HepG2 (cell line): ENCODE measurements around the gene MRPL43. TPM values are rescaled to one million over a fixed set of nuclear protein-coding genes. Genes with fewer than 3 reads are reported as not detected.

ENCODE experiments used
- ARNT2 ChIP-seq: sonication (generic); formaldehyde crosslinking; IDR thresholded peaks from 2 replicates; pipeline ENCODE4 v1.8.0; 2022; ENCODE audit warnings: mild to moderate bottlenecking, low read depth, missing genetic modification reagents, moderate library complexity
- JUND ChIP-seq: sonication (generic); formaldehyde crosslinking; IDR thresholded peaks from 2 replicates; pipeline ENCODE4 v1.8.0; 2022; ENCODE audit warnings: mild to moderate bottlenecking, missing genetic modification reagents
- RARG ChIP-seq: sonication (generic); formaldehyde crosslinking; IDR thresholded peaks from 2 replicates; pipeline ENCODE4 v1.4.0; 2020; ENCODE audit warnings: low read depth, mild to moderate bottlenecking, missing genetic modification reagents
- RERE ChIP-seq: IDR thresholded peaks from 2 replicates; pipeline ENCODE4 v1.6.1; 2016; ENCODE audit warnings: low read depth, missing genetic modification reagents, missing compliant biosample characterization
- SMARCC2 ChIP-seq: fragments of 450-650 bp; IDR thresholded peaks from 2 replicates; pipeline ENCODE4 v1.6.1; 2017; ENCODE audit warnings: antibody characterized with exemption, mild to moderate bottlenecking
- ZNF484 ChIP-seq: sonication (generic); formaldehyde crosslinking; IDR thresholded peaks from 2 replicates; pipeline ENCODE4 v1.5.1; 2020; ENCODE audit warnings: mild to moderate bottlenecking, low read depth, missing genetic modification reagents, borderline replicate concordance
- ZNF564 ChIP-seq: sonication (generic); formaldehyde crosslinking; IDR thresholded peaks from 2 replicates; pipeline ENCODE4 v1.8.1; 2023; ENCODE audit warnings: mild to moderate bottlenecking, missing genetic modification reagents
- polyA plus RNA-seq, 8 experiments: library from polyadenylated mRNA; depleted of rRNA in 3 of 8; stranded (reverse) in 7 of 8; unstranded in 1 of 8; fragments of >200 nt; fragmentation: Illumina TruSeq in 4 of 8; extraction: Trizol in 4 of 8; gene quantifications; 2 replicates each; pipeline versions ENCODE4 v1.2.1 to v1.2.3, GENCODE V29; 2011 to 2016; ENCODE audit warnings: low read depth in 4 of 8, missing spikeins in 1 of 8, mixed read lengths in 1 of 8; ENCODE audit not compliant: insufficient read depth in 1 of 8
- total RNA-seq, 5 experiments: library from RNA; depleted of rRNA; stranded (reverse); fragments of >200 nt; fragmentation: Illumina TruSeq; extraction: Trizol; gene quantifications; 2 replicates each; pipeline ENCODE4 v1.2.3, GENCODE V29; 2016; ENCODE audit warnings: low read depth in 1 of 5
- TF ChIP-seq, protein P1 (sequence below): sonication (generic); formaldehyde crosslinking; IDR thresholded peaks from 2 replicates; pipeline ENCODE4 v1.4.0; 2020; ENCODE audit warnings: mild to moderate bottlenecking, missing genetic modification reagents
- TF ChIP-seq, protein P2 (sequence below): sonication (generic); formaldehyde crosslinking; IDR thresholded peaks from 2 replicates; pipeline ENCODE4 v1.8.1; 2023; ENCODE audit warnings: missing genetic modification reagents, mild to moderate bottlenecking, borderline replicate concordance
- TF ChIP-seq, protein P3 (sequence below): sonication (generic); formaldehyde crosslinking; conservative IDR thresholded peaks from 2 replicates; pipeline ENCODE4 v1.8.1; 2023; ENCODE audit warnings: missing genetic modification reagents
- TF ChIP-seq, protein P4 (sequence below): sonication (generic); formaldehyde crosslinking; IDR thresholded peaks from 2 replicates; pipeline ENCODE4 v1.5.1; 2020; ENCODE audit warnings: missing genetic modification reagents, mild to moderate bottlenecking, borderline replicate concordance
- TF ChIP-seq, protein P5 (sequence below): sonication (generic); formaldehyde crosslinking; IDR thresholded peaks from 2 replicates; pipeline ENCODE4 v1.4.0; 2020; ENCODE audit warnings: missing genetic modification reagents, borderline replicate concordance

MRPL43 gene
- total and polyA plus RNA-seq, 2 of the 13 experiments (the other 11 are each of a cell fraction or from before 2014, with no cell fraction given) = 71.0 to 73.7 TPM

DNA sequence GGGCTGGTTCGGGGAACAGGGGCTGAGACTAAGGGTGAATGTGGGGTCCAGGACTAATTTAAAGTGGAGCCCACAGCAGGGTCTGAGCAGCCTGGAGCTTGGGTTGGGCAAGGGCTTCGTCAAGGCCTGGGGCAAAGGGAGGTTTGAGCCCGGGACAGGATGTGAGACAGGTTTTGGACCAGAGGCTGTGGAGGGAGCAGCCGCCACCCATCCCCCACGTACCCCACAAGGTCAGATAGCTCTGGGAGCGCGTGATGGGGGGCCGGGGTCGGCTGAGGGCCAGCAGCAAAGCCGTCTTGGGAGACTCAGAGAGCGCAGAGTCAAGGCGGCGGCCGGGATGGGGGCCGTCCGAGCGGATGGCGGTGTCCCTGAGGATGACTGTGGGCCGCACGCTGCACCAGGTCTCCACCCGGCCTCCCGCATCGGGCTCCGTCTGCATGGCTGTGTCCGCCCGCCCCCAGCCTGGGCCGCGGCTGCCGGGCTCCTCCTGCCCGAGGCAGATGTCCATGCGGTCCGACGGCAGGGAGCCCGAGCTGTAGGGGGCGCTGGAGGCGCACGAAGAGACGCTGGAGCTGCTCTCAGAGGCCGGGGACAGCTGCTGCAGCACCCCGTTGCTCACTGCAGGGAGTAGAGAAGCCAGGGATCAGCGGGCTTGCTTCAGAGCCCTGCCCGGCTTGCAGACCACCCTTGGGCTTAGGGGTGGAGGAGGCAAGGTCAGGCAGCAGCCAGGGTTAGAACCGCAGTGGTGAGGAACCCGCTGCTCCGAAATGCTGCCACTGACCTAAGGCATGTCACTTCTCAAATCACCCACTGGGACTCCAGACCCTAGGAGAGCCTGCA, 31.5 kb upstream of the MRPL43 start (continued):
- TF ChIP-seq, protein P1, sequence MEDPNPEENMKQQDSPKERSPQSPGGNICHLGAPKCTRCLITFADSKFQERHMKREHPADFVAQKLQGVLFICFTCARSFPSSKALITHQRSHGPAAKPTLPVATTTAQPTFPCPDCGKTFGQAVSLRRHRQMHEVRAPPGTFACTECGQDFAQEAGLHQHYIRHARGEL (CRISPR knock-in tag) = peak; percentile 36; the same call in 1 of the 2 replicates
- TF ChIP-seq SMARCC2 (no peak), JUND (no peak), ZNF484 (no peak), ZNF564 (CRISPR knock-in tag) (no peak), RARG (CRISPR knock-in tag) (no peak), RERE (CRISPR knock-in tag) (no peak), ARNT2 (peak; percentile 90)
- TF ChIP-seq, protein P2, sequence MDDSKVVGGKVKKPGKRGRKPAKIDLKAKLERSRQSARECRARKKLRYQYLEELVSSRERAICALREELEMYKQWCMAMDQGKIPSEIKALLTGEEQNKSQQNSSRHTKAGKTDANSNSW (CRISPR knock-in tag) = 0 out of 2 replicates have a peak, but pooled peaks have one; percentile 32
- TF ChIP-seq, protein P3, sequence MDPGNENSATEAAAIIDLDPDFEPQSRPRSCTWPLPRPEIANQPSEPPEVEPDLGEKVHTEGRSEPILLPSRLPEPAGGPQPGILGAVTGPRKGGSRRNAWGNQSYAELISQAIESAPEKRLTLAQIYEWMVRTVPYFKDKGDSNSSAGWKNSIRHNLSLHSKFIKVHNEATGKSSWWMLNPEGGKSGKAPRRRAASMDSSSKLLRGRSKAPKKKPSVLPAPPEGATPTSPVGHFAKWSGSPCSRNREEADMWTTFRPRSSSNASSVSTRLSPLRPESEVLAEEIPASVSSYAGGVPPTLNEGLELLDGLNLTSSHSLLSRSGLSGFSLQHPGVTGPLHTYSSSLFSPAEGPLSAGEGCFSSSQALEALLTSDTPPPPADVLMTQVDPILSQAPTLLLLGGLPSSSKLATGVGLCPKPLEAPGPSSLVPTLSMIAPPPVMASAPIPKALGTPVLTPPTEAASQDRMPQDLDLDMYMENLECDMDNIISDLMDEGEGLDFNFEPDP (CRISPR knock-in tag) = no peak
- TF ChIP-seq, protein P4, sequence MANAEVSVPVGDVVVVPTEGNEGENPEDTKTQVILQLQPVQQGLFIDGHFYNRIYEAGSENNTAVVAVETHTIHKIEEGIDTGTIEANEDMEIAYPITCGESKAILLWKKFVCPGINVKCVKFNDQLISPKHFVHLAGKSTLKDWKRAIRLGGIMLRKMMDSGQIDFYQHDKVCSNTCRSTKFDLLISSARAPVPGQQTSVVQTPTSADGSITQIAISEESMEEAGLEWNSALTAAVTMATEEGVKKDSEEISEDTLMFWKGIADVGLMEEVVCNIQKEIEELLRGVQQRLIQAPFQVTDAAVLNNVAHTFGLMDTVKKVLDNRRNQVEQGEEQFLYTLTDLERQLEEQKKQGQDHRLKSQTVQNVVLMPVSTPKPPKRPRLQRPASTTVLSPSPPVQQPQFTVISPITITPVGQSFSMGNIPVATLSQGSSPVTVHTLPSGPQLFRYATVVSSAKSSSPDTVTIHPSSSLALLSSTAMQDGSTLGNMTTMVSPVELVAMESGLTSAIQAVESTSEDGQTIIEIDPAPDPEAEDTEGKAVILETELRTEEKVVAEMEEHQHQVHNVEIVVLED (CRISPR knock-in tag) = no peak
- TF ChIP-seq, protein P5, sequence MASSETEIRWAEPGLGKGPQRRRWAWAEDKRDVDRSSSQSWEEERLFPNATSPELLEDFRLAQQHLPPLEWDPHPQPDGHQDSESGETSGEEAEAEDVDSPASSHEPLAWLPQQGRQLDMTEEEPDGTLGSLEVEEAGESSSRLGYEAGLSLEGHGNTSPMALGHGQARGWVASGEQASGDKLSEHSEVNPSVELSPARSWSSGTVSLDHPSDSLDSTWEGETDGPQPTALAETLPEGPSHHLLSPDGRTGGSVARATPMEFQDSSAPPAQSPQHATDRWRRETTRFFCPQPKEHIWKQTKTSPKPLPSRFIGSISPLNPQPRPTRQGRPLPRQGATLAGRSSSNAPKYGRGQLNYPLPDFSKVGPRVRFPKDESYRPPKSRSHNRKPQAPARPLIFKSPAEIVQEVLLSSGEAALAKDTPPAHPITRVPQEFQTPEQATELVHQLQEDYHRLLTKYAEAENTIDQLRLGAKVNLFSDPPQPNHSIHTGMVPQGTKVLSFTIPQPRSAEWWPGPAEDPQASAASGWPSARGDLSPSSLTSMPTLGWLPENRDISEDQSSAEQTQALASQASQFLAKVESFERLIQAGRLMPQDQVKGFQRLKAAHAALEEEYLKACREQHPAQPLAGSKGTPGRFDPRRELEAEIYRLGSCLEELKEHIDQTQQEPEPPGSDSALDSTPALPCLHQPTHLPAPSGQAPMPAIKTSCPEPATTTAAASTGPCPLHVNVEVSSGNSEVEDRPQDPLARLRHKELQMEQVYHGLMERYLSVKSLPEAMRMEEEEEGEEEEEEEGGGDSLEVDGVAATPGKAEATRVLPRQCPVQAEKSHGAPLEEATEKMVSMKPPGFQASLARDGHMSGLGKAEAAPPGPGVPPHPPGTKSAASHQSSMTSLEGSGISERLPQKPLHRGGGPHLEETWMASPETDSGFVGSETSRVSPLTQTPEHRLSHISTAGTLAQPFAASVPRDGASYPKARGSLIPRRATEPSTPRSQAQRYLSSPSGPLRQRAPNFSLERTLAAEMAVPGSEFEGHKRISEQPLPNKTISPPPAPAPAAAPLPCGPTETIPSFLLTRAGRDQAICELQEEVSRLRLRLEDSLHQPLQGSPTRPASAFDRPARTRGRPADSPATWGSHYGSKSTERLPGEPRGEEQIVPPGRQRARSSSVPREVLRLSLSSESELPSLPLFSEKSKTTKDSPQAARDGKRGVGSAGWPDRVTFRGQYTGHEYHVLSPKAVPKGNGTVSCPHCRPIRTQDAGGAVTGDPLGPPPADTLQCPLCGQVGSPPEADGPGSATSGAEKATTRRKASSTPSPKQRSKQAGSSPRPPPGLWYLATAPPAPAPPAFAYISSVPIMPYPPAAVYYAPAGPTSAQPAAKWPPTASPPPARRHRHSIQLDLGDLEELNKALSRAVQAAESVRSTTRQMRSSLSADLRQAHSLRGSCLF (CRISPR knock-in tag) = no peak
